Neural cell (in vitro differentiated cells): Measurements from ENCODE around the gene SELENOO.

ENCODE experiments used
- EZH2 ChIP-seq: fragments of 200-600, 300-800 bp; shearing (Covaris generic), sonication (generic); IDR thresholded peaks from 2 replicates; pipeline ENCODE4 v1.6.1; 2014; ENCODE audit warnings: antibody characterized with exemption, low read length, borderline replicate concordance, mild to moderate bottlenecking; ENCODE audit not compliant: insufficient read depth, poor library complexity, severe bottlenecking
- POLR2AphosphoS5 ChIP-seq: IDR thresholded peaks from 2 replicates; pipeline ENCODE4 v1.6.1; 2012
- TF ChIP-seq, protein P1 (sequence below): fragments of 450-650 bp; IDR thresholded peaks from 2 replicates; pipeline ENCODE4 v1.5.1; 2014; ENCODE audit warnings: antibody characterized with exemption, mild to moderate bottlenecking, moderate library complexity; ENCODE audit not compliant: poor library complexity, severe bottlenecking
- TF ChIP-seq, protein P2 (sequence below): IDR thresholded peaks from 2 replicates; pipeline ENCODE4 v1.6.1; 2012; ENCODE audit warnings: borderline replicate concordance

DNA sequence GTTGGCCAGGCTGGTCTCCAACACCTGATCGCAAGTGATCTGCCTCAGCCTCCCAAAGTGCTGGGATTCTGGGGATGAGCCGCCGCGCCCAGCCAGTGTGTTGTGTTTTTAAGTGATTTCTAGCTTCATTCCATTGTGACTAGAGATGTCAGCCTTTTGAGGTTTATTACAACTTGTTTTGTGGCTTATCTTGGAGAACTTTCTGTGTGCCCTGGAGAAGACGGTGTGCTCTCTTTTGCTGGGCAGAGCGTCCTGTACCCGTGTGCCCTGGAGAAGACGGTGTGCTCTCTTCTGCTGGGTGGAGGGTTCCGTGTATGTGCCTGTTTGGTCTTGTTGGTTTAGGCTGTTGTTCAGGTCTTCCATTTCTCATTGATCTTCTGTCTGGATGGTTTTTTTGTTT lies 12.5 kb downstream of the SELENOO start:
- TF ChIP-seq, protein P1, sequence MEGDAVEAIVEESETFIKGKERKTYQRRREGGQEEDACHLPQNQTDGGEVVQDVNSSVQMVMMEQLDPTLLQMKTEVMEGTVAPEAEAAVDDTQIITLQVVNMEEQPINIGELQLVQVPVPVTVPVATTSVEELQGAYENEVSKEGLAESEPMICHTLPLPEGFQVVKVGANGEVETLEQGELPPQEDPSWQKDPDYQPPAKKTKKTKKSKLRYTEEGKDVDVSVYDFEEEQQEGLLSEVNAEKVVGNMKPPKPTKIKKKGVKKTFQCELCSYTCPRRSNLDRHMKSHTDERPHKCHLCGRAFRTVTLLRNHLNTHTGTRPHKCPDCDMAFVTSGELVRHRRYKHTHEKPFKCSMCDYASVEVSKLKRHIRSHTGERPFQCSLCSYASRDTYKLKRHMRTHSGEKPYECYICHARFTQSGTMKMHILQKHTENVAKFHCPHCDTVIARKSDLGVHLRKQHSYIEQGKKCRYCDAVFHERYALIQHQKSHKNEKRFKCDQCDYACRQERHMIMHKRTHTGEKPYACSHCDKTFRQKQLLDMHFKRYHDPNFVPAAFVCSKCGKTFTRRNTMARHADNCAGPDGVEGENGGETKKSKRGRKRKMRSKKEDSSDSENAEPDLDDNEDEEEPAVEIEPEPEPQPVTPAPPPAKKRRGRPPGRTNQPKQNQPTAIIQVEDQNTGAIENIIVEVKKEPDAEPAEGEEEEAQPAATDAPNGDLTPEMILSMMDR, result no peak
- TF ChIP-seq EZH2 (no peak), POLR2AphosphoS5 (no peak)
- TF ChIP-seq, protein P2, sequence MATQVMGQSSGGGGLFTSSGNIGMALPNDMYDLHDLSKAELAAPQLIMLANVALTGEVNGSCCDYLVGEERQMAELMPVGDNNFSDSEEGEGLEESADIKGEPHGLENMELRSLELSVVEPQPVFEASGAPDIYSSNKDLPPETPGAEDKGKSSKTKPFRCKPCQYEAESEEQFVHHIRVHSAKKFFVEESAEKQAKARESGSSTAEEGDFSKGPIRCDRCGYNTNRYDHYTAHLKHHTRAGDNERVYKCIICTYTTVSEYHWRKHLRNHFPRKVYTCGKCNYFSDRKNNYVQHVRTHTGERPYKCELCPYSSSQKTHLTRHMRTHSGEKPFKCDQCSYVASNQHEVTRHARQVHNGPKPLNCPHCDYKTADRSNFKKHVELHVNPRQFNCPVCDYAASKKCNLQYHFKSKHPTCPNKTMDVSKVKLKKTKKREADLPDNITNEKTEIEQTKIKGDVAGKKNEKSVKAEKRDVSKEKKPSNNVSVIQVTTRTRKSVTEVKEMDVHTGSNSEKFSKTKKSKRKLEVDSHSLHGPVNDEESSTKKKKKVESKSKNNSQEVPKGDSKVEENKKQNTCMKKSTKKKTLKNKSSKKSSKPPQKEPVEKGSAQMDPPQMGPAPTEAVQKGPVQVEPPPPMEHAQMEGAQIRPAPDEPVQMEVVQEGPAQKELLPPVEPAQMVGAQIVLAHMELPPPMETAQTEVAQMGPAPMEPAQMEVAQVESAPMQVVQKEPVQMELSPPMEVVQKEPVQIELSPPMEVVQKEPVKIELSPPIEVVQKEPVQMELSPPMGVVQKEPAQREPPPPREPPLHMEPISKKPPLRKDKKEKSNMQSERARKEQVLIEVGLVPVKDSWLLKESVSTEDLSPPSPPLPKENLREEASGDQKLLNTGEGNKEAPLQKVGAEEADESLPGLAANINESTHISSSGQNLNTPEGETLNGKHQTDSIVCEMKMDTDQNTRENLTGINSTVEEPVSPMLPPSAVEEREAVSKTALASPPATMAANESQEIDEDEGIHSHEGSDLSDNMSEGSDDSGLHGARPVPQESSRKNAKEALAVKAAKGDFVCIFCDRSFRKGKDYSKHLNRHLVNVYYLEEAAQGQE, result no peak
